ENCODE data around the gene TMEM50B.
"Not testable (repeated sequence)": the region's sequence is repeated elsewhere in the genome, so short reads cannot be mapped to it uniquely, and the experiment has no call there.

The TMEM50B gene

DNA sequence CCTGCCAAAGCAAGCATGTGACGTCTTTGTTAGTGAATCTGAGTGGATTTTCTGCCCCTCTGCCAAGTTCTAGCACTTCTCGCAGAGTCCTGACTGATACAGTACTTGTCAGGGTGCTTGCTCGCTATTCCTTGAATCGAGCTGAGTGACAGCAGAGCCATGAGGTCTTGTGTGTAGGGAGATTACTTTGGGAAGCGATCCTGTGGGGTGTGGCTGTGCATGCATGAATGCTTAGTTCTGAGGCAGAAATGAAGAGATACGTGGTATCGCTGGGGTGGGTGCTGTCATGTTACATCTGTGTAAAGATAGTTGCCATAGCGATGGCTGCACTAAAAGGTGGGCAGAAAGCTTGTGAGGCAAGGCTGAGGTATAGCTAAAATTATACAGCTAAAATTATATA, 31.1 kb upstream of the TMEM50B start:
- TF ChIP-seq, protein P1, sequence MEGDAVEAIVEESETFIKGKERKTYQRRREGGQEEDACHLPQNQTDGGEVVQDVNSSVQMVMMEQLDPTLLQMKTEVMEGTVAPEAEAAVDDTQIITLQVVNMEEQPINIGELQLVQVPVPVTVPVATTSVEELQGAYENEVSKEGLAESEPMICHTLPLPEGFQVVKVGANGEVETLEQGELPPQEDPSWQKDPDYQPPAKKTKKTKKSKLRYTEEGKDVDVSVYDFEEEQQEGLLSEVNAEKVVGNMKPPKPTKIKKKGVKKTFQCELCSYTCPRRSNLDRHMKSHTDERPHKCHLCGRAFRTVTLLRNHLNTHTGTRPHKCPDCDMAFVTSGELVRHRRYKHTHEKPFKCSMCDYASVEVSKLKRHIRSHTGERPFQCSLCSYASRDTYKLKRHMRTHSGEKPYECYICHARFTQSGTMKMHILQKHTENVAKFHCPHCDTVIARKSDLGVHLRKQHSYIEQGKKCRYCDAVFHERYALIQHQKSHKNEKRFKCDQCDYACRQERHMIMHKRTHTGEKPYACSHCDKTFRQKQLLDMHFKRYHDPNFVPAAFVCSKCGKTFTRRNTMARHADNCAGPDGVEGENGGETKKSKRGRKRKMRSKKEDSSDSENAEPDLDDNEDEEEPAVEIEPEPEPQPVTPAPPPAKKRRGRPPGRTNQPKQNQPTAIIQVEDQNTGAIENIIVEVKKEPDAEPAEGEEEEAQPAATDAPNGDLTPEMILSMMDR (IDR thresholded peaks at IDR 0.05; ENCODE audit: low read depth, low read length), result no peak
- no peak overlapping the region for H3K4me3 ChIP-seq (ENCODE audit: low read depth, low read length)

- not testable (repeated sequence) for H3K4me3 ChIP-seq (ENCODE audit: low read depth, low read length)
Observed at GRCh38 chr21:33507003-33507402, 27.2 kb upstream of the TMEM50B start.

GRCh38 chr21:33505833-33506232, 26.1 kb upstream of the TMEM50B start:
- no peak overlapping the region for H3K4me3 ChIP-seq (ENCODE audit: low read depth, low read length)
- TF ChIP-seq, protein P1 (IDR thresholded peaks at IDR 0.05; ENCODE audit: low read depth, low read length), result no peak

DNA sequence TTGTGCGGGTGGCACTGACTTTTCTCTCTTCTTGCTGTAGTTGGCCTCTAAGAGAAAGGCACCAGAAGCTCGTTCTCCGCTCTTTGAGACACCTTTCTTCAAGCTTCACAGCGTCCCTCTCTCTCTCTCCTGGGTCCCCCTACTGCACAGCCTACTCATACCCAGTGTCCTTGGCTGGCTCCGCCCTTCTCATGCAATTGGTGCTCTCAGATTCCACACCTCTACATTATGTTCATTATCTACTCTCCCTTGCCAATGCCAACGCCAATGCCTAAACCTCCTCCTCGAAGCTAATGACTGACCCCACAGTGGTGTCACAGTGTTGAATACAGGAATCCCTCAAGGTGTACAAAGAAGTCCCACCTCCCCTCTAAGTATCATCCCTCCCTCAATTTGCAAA, 16.6 kb upstream of the TMEM50B start:
- no peak overlapping the region for H3K4me3 ChIP-seq (ENCODE audit: low read depth, low read length)
- TF ChIP-seq, protein P1 (IDR thresholded peaks at IDR 0.05; ENCODE audit: low read depth, low read length), result no peak

DNA sequence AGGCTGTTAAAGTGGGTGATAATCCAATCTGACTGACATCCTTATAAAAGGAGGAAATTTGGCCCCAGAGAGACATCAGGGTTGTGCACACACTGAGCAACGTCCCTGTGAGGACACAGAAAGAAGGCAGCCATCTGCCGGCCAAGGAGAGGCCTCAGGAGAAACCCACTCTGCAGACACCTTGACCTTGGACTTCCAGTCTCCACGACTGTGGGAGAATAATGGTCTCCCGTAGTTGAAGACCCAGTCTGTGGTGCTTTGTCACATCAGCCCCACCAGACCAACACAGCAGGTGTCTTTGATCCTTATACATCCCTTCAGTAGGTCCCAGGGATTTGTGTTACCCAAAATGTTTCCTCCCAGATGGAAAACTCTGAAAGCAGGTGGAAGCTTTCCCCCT, 16.0 kb upstream of the TMEM50B start:
- H3K4me3 ChIP-seq (ENCODE audit: low read depth, low read length), result no peak overlapping the region
- TF ChIP-seq, protein P1 (IDR thresholded peaks at IDR 0.05; ENCODE audit: low read depth, low read length), result no peak

GRCh38 chr21:33493756-33494155, 14.0 kb upstream of the TMEM50B start:
- TF ChIP-seq, protein P1 (IDR thresholded peaks at IDR 0.05; ENCODE audit: low read depth, low read length), result no peak
- no peak overlapping the region for H3K4me3 ChIP-seq (ENCODE audit: low read depth, low read length)

- TF ChIP-seq, protein P1 (IDR thresholded peaks at IDR 0.05; ENCODE audit: low read depth, low read length), result no peak
- no peak overlapping the region for H3K4me3 ChIP-seq (ENCODE audit: low read depth, low read length)
Observed at GRCh38 chr21:33492571-33492970, 12.8 kb upstream of the TMEM50B start.

- peak within 1 kb of the TSS; percentile 81 for H3K4me3 ChIP-seq (ENCODE audit: low read depth, low read length)
- TF ChIP-seq, protein P1 (IDR thresholded peaks at IDR 0.05; ENCODE audit: low read depth, low read length), result no peak
Observed at GRCh38 chr21:33491373-33492102, 11.8 kb upstream of the TMEM50B start, which contains the start of gene DNAJC28. TSS of gene DNAJC28 (minus strand) at chr21:33491716. CDS start at chr21:33489393, 2,323 bp downstream.
